ENCODE measurements around the gene CARMIL3.

GRCh38 chr14:24089890-24090289 lies 38.1 kb downstream of the CARMIL3 start:
- TF ChIP-seq CTCF (IDR thresholded peaks at IDR 0.05), result no peak
- TF ChIP-seq POLR2A (IDR thresholded peaks at IDR 0.05), result no peak

All from vagina (tissue), 2 donors.